GM12892 (cell line): ENCODE data around the gene TICAM1.
A peak's percentile ranks its signal among the peaks of the same experiment; 100 is the strongest.

Experiments used
- DNase-seq: peaks from one replicate; pipeline ENCODE4 v3.0.0; 2011; ENCODE audit not compliant: insufficient read length
- FAIRE-seq: peaks from 2 replicates; lab custom pipeline; 2011; peaks lifted over from hg19 to GRCh38; lab: Jason Lieb, UNC
- POLR2A ChIP-seq: IDR thresholded peaks from 2 replicates; pipeline ENCODE4 v1.6.1; 2011; ENCODE audit warnings: low read depth, low read length, control low read depth
- POLR2AphosphoS5 ChIP-seq: IDR thresholded peaks from 2 replicates; pipeline ENCODE4 v1.6.1; 2011; ENCODE audit warnings: low read depth, low read length, control low read depth
- TAF1 ChIP-seq: IDR thresholded peaks from 2 replicates; pipeline ENCODE4 v1.6.1; 2011; ENCODE audit warnings: low read depth, mild to moderate bottlenecking, control low read depth, low read length, borderline replicate concordance

The TICAM1 gene

GRCh38 chr19:4768934-4769777 is 62.4 kb downstream of the TICAM1 start:
- TF ChIP-seq POLR2AphosphoS5: no peak
- no peak for TF ChIP-seq TAF1
- no peak for TF ChIP-seq POLR2A
- FAIRE-seq (no peak), DNase-seq (peak; percentile 64)
